Ovary (tissue), 3 donors: Measurements from ENCODE around the gene DERL3.

Experiments
- EP300 ChIP-seq: sonication (generic); formaldehyde crosslinking; IDR thresholded peaks from one replicate; pipeline ENCODE4 v1.6.1; 2017; ENCODE audit warnings: antibody characterized with exemption
- POLR2A ChIP-seq: fragments of 450-650 bp; IDR thresholded peaks from one replicate; pipeline ENCODE4 v1.6.1; 2017; ENCODE audit warnings: antibody characterized with exemption, mild to moderate bottlenecking, moderate library complexity
- TF ChIP-seq, protein P1 (sequence below), 3 donors: fragments of 450-650 bp in 2 of 3; fragments of 200-600 bp in 1 of 3; IDR thresholded peaks; one replicate each; pipeline versions ENCODE4 v1.5.1 to v1.8.0; 2016 to 2022; ENCODE audit warnings: antibody characterized with exemption in 3 of 3, mild to moderate bottlenecking in 1 of 3
- donor health status: DM: no; HTN: no; CAD: no.

DNA sequence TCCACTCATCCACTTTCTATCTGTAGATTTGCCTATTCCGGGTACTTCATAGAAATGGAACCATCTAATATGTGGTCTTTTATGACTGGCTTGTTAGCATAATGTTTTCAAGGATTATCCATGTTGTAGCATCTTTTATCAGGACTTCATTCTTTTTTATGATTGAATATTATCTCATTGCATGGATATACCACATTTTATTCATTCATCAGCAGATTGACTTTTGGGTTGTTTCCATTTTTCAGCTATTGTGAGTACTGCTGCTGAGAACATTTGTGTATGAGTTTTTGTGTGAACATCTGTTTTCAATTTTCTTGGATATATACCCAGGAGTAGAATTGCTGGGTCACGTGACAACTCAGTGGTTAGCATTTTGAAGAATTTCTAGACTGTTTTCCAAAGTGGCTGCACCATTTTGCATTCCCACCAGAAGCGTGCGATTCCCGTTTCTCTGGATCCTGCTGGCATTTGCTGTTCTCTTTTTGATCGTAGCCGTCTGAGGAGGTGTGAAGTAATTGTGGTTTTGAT is 8.9 kb downstream of the DERL3 start:
- TF ChIP-seq, protein P1, sequence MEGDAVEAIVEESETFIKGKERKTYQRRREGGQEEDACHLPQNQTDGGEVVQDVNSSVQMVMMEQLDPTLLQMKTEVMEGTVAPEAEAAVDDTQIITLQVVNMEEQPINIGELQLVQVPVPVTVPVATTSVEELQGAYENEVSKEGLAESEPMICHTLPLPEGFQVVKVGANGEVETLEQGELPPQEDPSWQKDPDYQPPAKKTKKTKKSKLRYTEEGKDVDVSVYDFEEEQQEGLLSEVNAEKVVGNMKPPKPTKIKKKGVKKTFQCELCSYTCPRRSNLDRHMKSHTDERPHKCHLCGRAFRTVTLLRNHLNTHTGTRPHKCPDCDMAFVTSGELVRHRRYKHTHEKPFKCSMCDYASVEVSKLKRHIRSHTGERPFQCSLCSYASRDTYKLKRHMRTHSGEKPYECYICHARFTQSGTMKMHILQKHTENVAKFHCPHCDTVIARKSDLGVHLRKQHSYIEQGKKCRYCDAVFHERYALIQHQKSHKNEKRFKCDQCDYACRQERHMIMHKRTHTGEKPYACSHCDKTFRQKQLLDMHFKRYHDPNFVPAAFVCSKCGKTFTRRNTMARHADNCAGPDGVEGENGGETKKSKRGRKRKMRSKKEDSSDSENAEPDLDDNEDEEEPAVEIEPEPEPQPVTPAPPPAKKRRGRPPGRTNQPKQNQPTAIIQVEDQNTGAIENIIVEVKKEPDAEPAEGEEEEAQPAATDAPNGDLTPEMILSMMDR (IDR thresholded peaks at IDR 0.05): no peak
- TF ChIP-seq POLR2A (no peak), EP300 (no peak)
